Vagina (tissue), 2 donors: ENCODE results near the gene SAMD4A. TPM values are rescaled to one million over a fixed set of nuclear protein-coding genes. Genes with fewer than 3 reads are reported as not detected.

Source experiments
- DNase-seq, 2 donors: peaks; one replicate each; pipeline ENCODE4 v3.0.0-alpha.2; 2017; ENCODE audit errors: extremely low spot score in 2 of 2
- H3K27ac ChIP-seq: fragments of 200-600 bp; sonication (generic); one replicate; pipeline ENCODE4 v1.5.1; 2019
- H3K27me3 ChIP-seq: fragments of 200-600 bp; sonication (generic); one replicate; pipeline ENCODE4 v1.5.1; 2019
- H3K36me3 ChIP-seq, 2 donors: fragments of 200-600 bp; sonication (generic); one replicate each; pipeline ENCODE4 v1.5.1; 2017 to 2019
- H3K4me1 ChIP-seq: fragments of 200-600 bp; sonication (generic); one replicate; pipeline ENCODE4 v1.5.1; 2019
- H3K4me3 ChIP-seq, 2 donors: fragments of 200-600 bp; sonication (generic); 1 replicate in 1 of 2; 2 replicates in 1 of 2; pipeline ENCODE4 v1.5.1; 2016 to 2019
- H3K9me3 ChIP-seq: fragments of 200-600 bp; sonication (generic); one replicate; pipeline ENCODE4 v1.5.1; 2019
- CTCF ChIP-seq, 3 experiments: fragments of 450-650 bp in 2 of 3; fragments of 200-600 bp in 1 of 3; sonication (generic) in 1 of 3; IDR thresholded peaks; one replicate each; pipeline ENCODE4 v1.5.1; 2017 to 2019; ENCODE audit warnings: antibody characterized with exemption in 3 of 3, mild to moderate bottlenecking in 2 of 3, moderate library complexity in 2 of 3
- POLR2A ChIP-seq, 2 donors: fragments of 450-650 bp; IDR thresholded peaks; one replicate each; pipeline ENCODE4 v1.6.1; 2017; ENCODE audit warnings: antibody characterized with exemption in 2 of 2, mild to moderate bottlenecking in 2 of 2, moderate library complexity in 2 of 2
- POLR2AphosphoS5 ChIP-seq, 2 donors: sonication (generic); formaldehyde crosslinking; IDR thresholded peaks; one replicate each; pipeline ENCODE4 v1.9.0; 2017; ENCODE audit warnings: antibody characterized with exemption in 2 of 2, mild to moderate bottlenecking in 2 of 2, low read depth in 1 of 2; ENCODE audit not compliant: insufficient read depth in 1 of 2
- intact Hi-C: fragments of 100-400 bp; cut with DNase I; formaldehyde crosslinking; loops from one replicate; pipeline ENCODE4 v1.15.1; 2023
- total RNA-seq: library from RNA; depleted of rRNA; stranded (reverse); fragments of >200 nt; gene quantifications from one replicate; pipeline ENCODE4 v1.2.3, GENCODE V29; 2016

SAMD4A gene
- total RNA-seq, 1 donor from 2014 or later: 43.0 TPM

- Histone ChIP-seq H3K27ac (no peak overlapping the region), H3K4me3 (no peak overlapping the region), H3K9me3 (no peaks in the 10 kb centered on the region), H3K4me1 (no peaks in the 10 kb centered on the region), H3K27me3 (no peaks in the 10 kb centered on the region), H3K36me3 (peaks cover 0 to 15% of the 10 kb centered on the region in 2 donors)
- intact Hi-C loops: no loop called here
- TF ChIP-seq CTCF (IDR thresholded peaks at IDR 0.05) (no peak), POLR2A (IDR thresholded peaks at IDR 0.05) (no peak), POLR2AphosphoS5 (IDR thresholded peaks at IDR 0.05; ENCODE audit: insufficient read depth in 1 of 2, low read depth in 1 of 2) (no peak)
- DNase-seq: no peak
Measured at GRCh38 chr14:54783660-54784015, 216.7 kb downstream of the SAMD4A start.

GRCh38 chr14:54784060-54784459, 217.1 kb downstream of the SAMD4A start:
- no peak overlapping the region for H3K27ac ChIP-seq
- no peak for DNase-seq
- H3K27me3 ChIP-seq: no peaks in the 10 kb centered on the region
- H3K36me3 ChIP-seq: peaks cover 0 to 19% of the 10 kb centered on the region in 2 donors
- no peaks in the 10 kb centered on the region for H3K4me1 ChIP-seq
- TF ChIP-seq CTCF (IDR thresholded peaks at IDR 0.05) (no peak), POLR2A (IDR thresholded peaks at IDR 0.05) (no peak)
- H3K9me3 ChIP-seq: no peaks in the 10 kb centered on the region
- no peak overlapping the region for H3K4me3 ChIP-seq
- intact Hi-C loops: no loop called here

- Histone ChIP-seq H3K36me3 (peaks cover 0 to 21% of the 10 kb centered on the region in 2 donors), H3K27ac (no peak overlapping the region), H3K9me3 (no peaks in the 10 kb centered on the region), H3K4me3 (no peak overlapping the region), H3K27me3 (no peaks in the 10 kb centered on the region), H3K4me1 (no peaks in the 10 kb centered on the region)
- intact Hi-C loops: no loop called here
- no peak for DNase-seq
- TF ChIP-seq POLR2AphosphoS5 (IDR thresholded peaks at IDR 0.05; ENCODE audit: insufficient read depth in 1 of 2, low read depth in 1 of 2) (no peak), POLR2A (IDR thresholded peaks at IDR 0.05) (no peak), CTCF (IDR thresholded peaks at IDR 0.05) (no peak)
Measured at GRCh38 chr14:54784657-54785056, 217.7 kb downstream of the SAMD4A start.

GRCh38 chr14:54785136-54785777, 218.3 kb downstream of the SAMD4A start:
- H3K4me3 ChIP-seq: no peak overlapping the region
- no peak for DNase-seq
- no peaks in the 10 kb centered on the region for H3K27me3 ChIP-seq
- H3K36me3 ChIP-seq: peaks cover 0 to 27% of the 10 kb centered on the region in 2 donors
- H3K4me1 ChIP-seq: no peaks in the 10 kb centered on the region
- H3K9me3 ChIP-seq: no peaks in the 10 kb centered on the region
- no peak overlapping the region for H3K27ac ChIP-seq
- intact Hi-C loops: no loop called here
- no peak for TF ChIP-seq CTCF (IDR thresholded peaks at IDR 0.05)
- TF ChIP-seq POLR2AphosphoS5 (IDR thresholded peaks at IDR 0.05; ENCODE audit: insufficient read depth in 1 of 2, low read depth in 1 of 2): no peak
- TF ChIP-seq POLR2A (IDR thresholded peaks at IDR 0.05): no peak
